Measurements from ENCODE around the gene CTNND2. TPM values are rescaled to one million over a fixed set of nuclear protein-coding genes. Genes with fewer than 3 reads are reported as not detected.

Gene CTNND2
- total RNA-seq, 1 experiment from 2014 or later = not detected

- Histone ChIP-seq H3K27me3 (replicated peaks; ENCODE audit: insufficient read depth, low read depth, low read length, poor library complexity) (no peaks in the 10 kb centered on the region), H3K36me3 (ENCODE audit: insufficient read depth, low read length, poor library complexity, severe bottlenecking) (no peaks in the 10 kb centered on the region), H3K27ac (ENCODE audit: low read depth, low read length, poor library complexity, severe bottlenecking) (no peak overlapping the region), H3K4me1 (ENCODE audit: insufficient read depth, low read length, poor library complexity, severe bottlenecking) (no peaks in the 10 kb centered on the region), H3K4me3 (ENCODE audit: low read depth, low read length, poor library complexity, severe bottlenecking) (no peak overlapping the region), H3K9me3 (ENCODE audit: low read depth, low read length, poor library complexity, severe bottlenecking) (no peaks in the 10 kb centered on the region)
- TF ChIP-seq EZH2 (IDR thresholded peaks at IDR 0.05; ENCODE audit: borderline replicate concordance, low read depth, low read length, poor library complexity, severe bottlenecking) = no peak
- TF ChIP-seq CTCF (conservative IDR thresholded peaks at IDR 0.05; ENCODE audit: low read depth, low read length) = no peak
- DNase-seq (ENCODE audit: low spot score) = no peak
- intact Hi-C loops (cut with micrococcal nuclease; ENCODE audit: unreplicated experiment) = no loop called here
- BruUV-seq (replicated peaks) = no TSS peak
- ChIA-PET POLR2A (ENCODE audit: low non-redundant PET) (no interaction called here), CTCF (no interaction called here)
Observed at GRCh38 chr5:11700391-11700790, 203.9 kb downstream of the CTNND2 start.

GRCh38 chr5:11692636-11693035 lies 211.6 kb downstream of the CTNND2 start:
- CTCF ChIA-PET = no interaction called here

GRCh38 chr5:11687498-11687897 lies 216.7 kb downstream of the CTNND2 start:
- CTCF ChIA-PET = no interaction called here
- no peaks in the 10 kb centered on the region for H3K4me1 ChIP-seq (ENCODE audit: insufficient read depth, low read length, poor library complexity, severe bottlenecking)
- DNase-seq (ENCODE audit: low spot score) = no peak
- peaks cover 14% of the 10 kb centered on the region for H3K9me3 ChIP-seq (ENCODE audit: low read depth, low read length, poor library complexity, severe bottlenecking)
- H3K36me3 ChIP-seq (ENCODE audit: insufficient read depth, low read length, poor library complexity, severe bottlenecking) = no peaks in the 10 kb centered on the region
- TF ChIP-seq CTCF (conservative IDR thresholded peaks at IDR 0.05; ENCODE audit: low read depth, low read length) (no peak), EZH2 (IDR thresholded peaks at IDR 0.05; ENCODE audit: borderline replicate concordance, low read depth, low read length, poor library complexity, severe bottlenecking) (no peak)
- no peaks in the 10 kb centered on the region for H3K27me3 ChIP-seq (replicated peaks; ENCODE audit: insufficient read depth, low read depth, low read length, poor library complexity)
- H3K4me3 ChIP-seq (ENCODE audit: low read depth, low read length, poor library complexity, severe bottlenecking) = no peak overlapping the region
- no peak overlapping the region for H3K27ac ChIP-seq (ENCODE audit: low read depth, low read length, poor library complexity, severe bottlenecking)
- no TSS peak for BruUV-seq (replicated peaks)
- intact Hi-C loops (cut with micrococcal nuclease; ENCODE audit: unreplicated experiment) = no loop called here
- POLR2A ChIA-PET (ENCODE audit: low non-redundant PET) = no interaction called here

More at GRCh38 chr5:11692636-11693035, 211.6 kb downstream of the CTNND2 start:
- no peaks in the 10 kb centered on the region for H3K27me3 ChIP-seq (replicated peaks; ENCODE audit: insufficient read depth, low read depth, low read length, poor library complexity)
- H3K4me3 ChIP-seq (ENCODE audit: low read depth, low read length, poor library complexity, severe bottlenecking) = no peak overlapping the region
- intact Hi-C loops (cut with micrococcal nuclease; ENCODE audit: unreplicated experiment) = no loop called here
- H3K27ac ChIP-seq (ENCODE audit: low read depth, low read length, poor library complexity, severe bottlenecking) = no peak overlapping the region
- POLR2A ChIA-PET (ENCODE audit: low non-redundant PET) = interaction anchor here (0.7 kb wide), 1 partner anchor 1893 kb away, joined by 3 read pairs; no protein-coding TSS in a partner anchor
- TF ChIP-seq EZH2 (IDR thresholded peaks at IDR 0.05; ENCODE audit: borderline replicate concordance, low read depth, low read length, poor library complexity, severe bottlenecking) (no peak), CTCF (conservative IDR thresholded peaks at IDR 0.05; ENCODE audit: low read depth, low read length) (no peak)
- H3K36me3 ChIP-seq (ENCODE audit: insufficient read depth, low read length, poor library complexity, severe bottlenecking) = no peaks in the 10 kb centered on the region
- peaks cover 10% of the 10 kb centered on the region for H3K9me3 ChIP-seq (ENCODE audit: low read depth, low read length, poor library complexity, severe bottlenecking)
- no peaks in the 10 kb centered on the region for H3K4me1 ChIP-seq (ENCODE audit: insufficient read depth, low read length, poor library complexity, severe bottlenecking)
- DNase-seq (ENCODE audit: low spot score) = no peak
- no TSS peak for BruUV-seq (replicated peaks)

Data from A673 (cell line).